LNCaP clone FGC (cell line): Measurements from ENCODE around the gene HEBP2.
A peak's percentile ranks its signal among the peaks of the same experiment; 100 is the strongest.
"Not testable (repeated sequence)": the region's sequence is repeated elsewhere in the genome, so short reads cannot be mapped to it uniquely, and the experiment has no call there.

Experiments used
- DNase-seq: peaks from one replicate; pipeline ENCODE4 v3.0.0-alpha.2; 2011; ENCODE audit warnings: low read depth
- H3K4me3 ChIP-seq: 2 replicates; pipeline ENCODE4 v1.5.1; 2011; ENCODE audit warnings: mild to moderate bottlenecking, low read depth, low read length, control low read depth
- CTCF ChIP-seq: IDR thresholded peaks from 2 replicates; pipeline ENCODE4 v1.5.1; 2012; ENCODE audit warnings: mild to moderate bottlenecking; ENCODE audit not compliant: control insufficient read depth, insufficient read depth; ENCODE audit errors: extremely low read depth

Gene HEBP2

GRCh38 chr6:138403801-138404665 is at the start of gene HEBP2:
Gene HEBP2, plus strand, starts transcription at chr6:138404223. Its CDS starts 273 bp downstream, at chr6:138404496.
- peak; percentile 83 for DNase-seq
- peak; percentile 55 for TF ChIP-seq CTCF

GRCh38 chr6:138357928-138358327 is 46.1 kb upstream of the HEBP2 start:
- H3K4me3 ChIP-seq: no peak overlapping the region
- TF ChIP-seq CTCF: no peak
- no peak for DNase-seq

More at GRCh38 chr6:138403801-138404665, at the start of gene HEBP2:
- peak within 1 kb of the TSS; percentile 90 for H3K4me3 ChIP-seq

GRCh38 chr6:138368684-138369083 is 35.3 kb upstream of the HEBP2 start:
- not testable (repeated sequence) for H3K4me3 ChIP-seq, DNase-seq

GRCh38 chr6:138370631-138371451 is 33.2 kb upstream of the HEBP2 start:
- TF ChIP-seq CTCF: no peak
- no peak for DNase-seq
- H3K4me3 ChIP-seq: no peak overlapping the region

- no peak for DNase-seq
- TF ChIP-seq CTCF: no peak
- H3K4me3 ChIP-seq: no peak overlapping the region
Measured at GRCh38 chr6:138371452-138371711, 32.6 kb upstream of the HEBP2 start.

- no peak overlapping the region for H3K4me3 ChIP-seq
- DNase-seq: no peak
- no peak for TF ChIP-seq CTCF
Measured at GRCh38 chr6:138371720-138372119, 32.3 kb upstream of the HEBP2 start.

GRCh38 chr6:138372711-138373463 is 31.1 kb upstream of the HEBP2 start:
- DNase-seq: no peak
- H3K4me3 ChIP-seq: no peak overlapping the region
- no peak for TF ChIP-seq CTCF
